Thyroid gland (tissue), 4 donors: ENCODE measurements around the gene ARTN. TPM values are rescaled to one million over a fixed set of nuclear protein-coding genes. Genes with fewer than 3 reads are reported as not detected.

Experiments
- DNase-seq, 2 donors: peaks; one replicate each; pipeline ENCODE4 v3.0.0-alpha.2; 2019
- H3K27ac ChIP-seq, 3 donors: fragments of 200-600 bp; sonication (generic); 1 replicate in 2 of 3; 2 replicates in 1 of 3; pipeline ENCODE4 v1.5.1; 2016 to 2019; ENCODE audit warnings: mild to moderate bottlenecking in 1 of 3, moderate library complexity in 1 of 3
- H3K27me3 ChIP-seq: fragments of 200-600 bp; sonication (generic); one replicate; pipeline ENCODE4 v1.5.1; 2019
- H3K36me3 ChIP-seq, 2 donors: fragments of 200-600 bp; sonication (generic); one replicate each; pipeline ENCODE4 v1.5.1; 2016 to 2019
- H3K4me1 ChIP-seq, 2 donors: fragments of 200-600 bp; sonication (generic); one replicate each; pipeline ENCODE4 v1.5.1; 2017 to 2019
- H3K4me3 ChIP-seq, 3 donors: fragments of 200-600 bp; sonication (generic); replicated peaks in 1 of 3; 1 replicate in 2 of 3; 2 replicates in 1 of 3; pipeline ENCODE4 v1.5.1; 2016; ENCODE audit warnings: mild to moderate bottlenecking in 1 of 3
- H3K9me3 ChIP-seq: fragments of 200-600 bp; sonication (generic); one replicate; pipeline ENCODE4 v1.5.1; 2017
- CTCF ChIP-seq, 6 experiments: fragments of 200-600 bp in 3 of 6; fragments of 450-650 bp in 3 of 6; sonication (generic) in 3 of 6; IDR thresholded peaks; one replicate each; pipeline ENCODE4 v1.5.1; 2016 to 2019; ENCODE audit warnings: antibody characterized with exemption in 6 of 6, mild to moderate bottlenecking in 2 of 6, inconsistent platforms in 1 of 6, moderate library complexity in 1 of 6
- POLR2A ChIP-seq, 2 donors: fragments of 450-650 bp; IDR thresholded peaks; one replicate each; pipeline ENCODE4 v1.6.1; 2017; ENCODE audit warnings: antibody characterized with exemption in 2 of 2, mild to moderate bottlenecking in 2 of 2, moderate library complexity in 1 of 2
- WGBS, 2 donors: methylation state at CpG; one replicate each; pipeline ENCODE4 v1.1.5; 2017; 5-methylcytosine and 5-hydroxymethylcytosine counted together
- intact Hi-C: fragments of 100-400 bp; cut with DNase I; formaldehyde crosslinking; loops from one replicate; pipeline ENCODE4 v1.15.1; 2023
- total RNA-seq, 4 donors: library from RNA; depleted of rRNA; stranded (reverse); fragments of >200 nt; gene quantifications; one replicate each; pipeline ENCODE4 v1.2.3, GENCODE V29; 2016

Gene ARTN
- total RNA-seq, 4 donors from 2014 or later = 0.40 to 2.0 (median 0.80) TPM

GRCh38 chr1:43986712-43987111, 53.1 kb downstream of the ARTN start:
- H3K27me3 ChIP-seq = no peaks in the 10 kb centered on the region
- H3K4me3 ChIP-seq = no peak overlapping the region
- TF ChIP-seq CTCF (IDR thresholded peaks at IDR 0.05) = no peak
- no peak for TF ChIP-seq POLR2A (IDR thresholded peaks at IDR 0.05)
- 77 to 81% methylated on average over 6 of the region's 6 CpGs for WGBS, 2 donors
- intact Hi-C loops = no loop called here
- no peaks in the 10 kb centered on the region for H3K9me3 ChIP-seq
- H3K36me3 ChIP-seq = no peaks in the 10 kb centered on the region
- peaks cover 7 to 9% of the 10 kb centered on the region in 2 donors for H3K4me1 ChIP-seq
- no peak for DNase-seq
- H3K27ac ChIP-seq = no peak overlapping the region

Other genes starting within 250 kb of the ARTN start
- 10 to 100 TPM; 12.1 to 17.7 (median 14.3) TPM for gene ST3GAL3, start 226.3 kb upstream of the ARTN start, total RNA-seq
- gene IPO13, start 13.1 kb downstream of the ARTN start, total RNA-seq = 10 to 100 TPM; 21.1 to 48.1 (median 42.0) TPM
- gene DPH2, start 36.2 kb downstream of the ARTN start, total RNA-seq = 10 to 100 TPM; 13.4 to 26.7 (median 22.3) TPM
- 100 to 1,000 TPM; 128 to 302 (median 216) TPM for gene ATP6V0B, start 41.2 kb downstream of the ARTN start, total RNA-seq
- 10 to 100 TPM; 22.3 to 30.3 (median 24.7) TPM for gene B4GALT2, start 45.4 kb downstream of the ARTN start, total RNA-seq
- gene CCDC24, start 57.8 kb downstream of the ARTN start, total RNA-seq = 10 to 100 TPM in 3 of 4 donors, 1 to 10 TPM in 1; 8.0 to 25.4 (median 11.7) TPM
- gene SLC6A9, start 97.7 kb downstream of the ARTN start, total RNA-seq = 10 to 100 TPM in 1 of 4 donors, 1 to 10 TPM in 3; 7.2 to 11.3 (median 7.6) TPM
- gene KLF17, start 185.0 kb downstream of the ARTN start, total RNA-seq = not detected
- not detected for gene KLF18, start 207.8 kb downstream of the ARTN start, total RNA-seq